HG02642 (cell line): Measurements from ENCODE around the gene ZRANB1.
"Not testable (repeated sequence)": the region's sequence is repeated elsewhere in the genome, so short reads cannot be mapped to it uniquely, and the experiment has no call there.

Source experiments
- ATAC-seq: cut with Tn5 transposase; IDR thresholded peaks from one replicate; pipeline ENCODE4 v1.9.1; 2021; ENCODE audit warnings: mild to moderate bottlenecking; ENCODE audit not compliant: unreplicated experiment, poor library complexity

Gene ZRANB1

DNA sequence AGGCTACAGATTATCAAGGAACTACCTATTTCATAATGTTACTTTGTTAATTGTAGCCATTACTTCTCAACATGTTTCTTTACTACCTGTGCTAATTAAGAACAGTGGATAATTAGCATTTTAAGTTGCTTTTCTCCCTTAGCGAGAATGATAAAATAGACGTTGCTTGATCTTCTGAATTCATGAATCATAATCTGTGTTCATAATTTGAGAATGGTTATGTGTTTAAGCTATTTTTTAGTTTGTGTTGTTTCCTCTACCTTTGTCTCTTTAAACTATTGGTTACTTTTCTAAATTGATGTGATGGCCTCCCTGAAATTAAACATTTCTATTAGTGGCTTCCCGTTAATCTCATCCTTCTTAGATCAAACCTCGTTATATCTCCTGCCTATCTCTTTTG is at the start of gene ZRANB1:
Gene ZRANB1, plus strand, starts transcription at position 301 of the 400 bp plus-strand sequence. CDS start 371 bp downstream, outside the sequence.
- ATAC-seq = no peak

DNA sequence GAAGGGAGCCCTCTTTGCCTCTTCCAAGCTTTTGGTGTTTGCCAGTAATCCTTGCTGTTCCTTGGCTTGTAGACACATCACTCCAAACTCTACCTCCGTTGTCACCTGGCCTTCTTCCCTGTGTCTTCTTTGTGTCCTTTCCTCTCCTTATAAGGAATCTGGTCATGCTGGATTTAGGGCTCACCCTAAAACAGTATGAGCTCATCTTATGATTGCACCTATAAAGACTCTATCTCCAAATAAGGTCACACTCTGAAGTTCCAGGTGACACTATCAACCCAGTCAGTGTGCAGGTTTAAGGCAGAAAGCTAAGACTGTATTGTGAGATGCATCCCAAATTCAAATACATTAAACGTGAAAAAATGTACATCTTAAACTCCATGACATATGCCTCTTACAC is 49.0 kb upstream of the ZRANB1 start:
- ATAC-seq = no peak

DNA sequence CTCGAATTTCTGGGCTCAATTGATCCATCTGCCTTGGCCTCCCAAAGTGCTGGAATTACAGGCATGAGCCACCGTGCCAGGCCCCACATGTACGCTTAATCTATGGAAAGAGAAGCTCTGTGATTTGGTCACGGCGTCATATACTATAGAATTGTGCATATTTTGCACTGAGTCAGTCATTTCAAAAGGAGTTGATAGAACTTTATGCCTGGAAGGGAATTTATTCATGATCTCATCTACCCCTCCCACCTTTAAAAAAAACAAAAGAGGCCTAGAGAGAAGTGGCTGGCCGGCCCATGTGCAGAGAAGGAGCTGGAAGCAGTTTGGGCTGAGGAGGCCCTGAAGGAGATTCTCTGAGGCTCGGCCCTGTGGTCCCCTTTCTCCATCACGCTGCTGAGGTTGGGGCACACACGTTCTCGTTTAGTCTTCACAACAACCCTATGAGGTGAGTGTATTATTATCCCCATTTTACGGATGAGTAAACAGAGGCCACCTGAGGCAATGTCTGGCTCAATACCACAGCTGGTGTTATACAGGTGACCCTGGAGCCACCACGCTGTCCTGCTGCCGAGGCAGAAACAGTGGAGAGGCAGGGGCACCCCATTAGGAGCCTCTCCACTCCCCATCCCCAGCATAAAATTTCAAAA is 47.2 kb upstream of the ZRANB1 start:
- no peak for ATAC-seq

DNA sequence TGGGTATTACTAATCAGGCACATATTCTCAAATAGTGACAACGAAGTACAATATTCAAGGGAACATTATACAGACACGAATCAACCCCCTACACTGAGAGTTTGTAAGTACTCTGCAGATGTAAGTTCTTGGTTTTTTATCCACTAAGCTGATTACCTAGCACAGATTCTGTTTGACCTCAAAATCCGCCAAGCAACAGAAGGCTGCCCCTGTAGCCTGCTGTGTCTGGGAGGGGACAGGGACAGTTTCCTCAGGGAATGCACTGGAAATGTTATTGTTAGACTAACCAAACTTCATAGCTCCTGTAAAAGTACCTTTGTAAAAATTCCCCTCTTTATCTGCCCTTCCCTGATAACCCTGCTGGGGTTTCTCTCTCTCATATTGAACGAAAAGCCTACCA is 45.2 kb upstream of the ZRANB1 start:
- no peak for ATAC-seq

DNA sequence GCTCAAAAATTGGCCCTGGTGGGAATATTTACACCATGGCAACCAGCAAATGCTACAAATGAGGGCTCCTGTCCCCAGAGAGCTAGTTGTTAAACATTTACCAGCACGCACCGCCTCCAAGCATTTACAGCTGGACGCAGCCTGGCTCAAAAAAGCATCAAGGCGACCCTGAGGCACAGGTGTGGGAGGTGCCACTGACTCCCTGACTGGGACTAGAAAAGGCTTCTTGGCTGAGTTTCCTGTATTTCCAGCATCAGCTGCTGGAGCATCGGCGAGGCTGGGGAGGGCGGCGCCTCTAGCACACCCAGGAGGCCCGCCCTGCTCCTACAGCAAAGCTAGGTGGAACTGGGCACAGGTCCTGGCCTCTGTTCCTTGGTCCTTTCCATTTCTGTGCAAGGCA is 43.5 kb upstream of the ZRANB1 start:
- ATAC-seq = no peak

DNA sequence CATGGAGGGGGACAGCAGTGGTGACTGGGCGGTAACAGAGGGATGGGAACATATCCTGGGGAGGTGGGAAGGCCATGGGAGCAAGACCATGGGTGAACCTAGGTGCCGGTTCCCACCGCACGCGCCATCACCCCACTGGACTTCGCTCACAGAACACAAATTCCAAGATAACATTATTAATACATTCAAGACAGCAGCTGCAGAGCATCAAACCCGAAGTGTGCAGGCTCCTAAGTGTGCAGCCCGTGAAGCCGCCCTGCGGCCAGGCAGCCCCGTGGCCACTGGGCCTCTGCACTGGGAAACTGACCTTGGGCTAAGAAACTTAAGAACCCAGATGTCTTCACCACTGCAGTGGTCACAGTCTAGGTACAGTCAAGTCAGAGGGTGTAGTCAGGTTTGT is 42.8 kb upstream of the ZRANB1 start:
- ATAC-seq = no peak

DNA sequence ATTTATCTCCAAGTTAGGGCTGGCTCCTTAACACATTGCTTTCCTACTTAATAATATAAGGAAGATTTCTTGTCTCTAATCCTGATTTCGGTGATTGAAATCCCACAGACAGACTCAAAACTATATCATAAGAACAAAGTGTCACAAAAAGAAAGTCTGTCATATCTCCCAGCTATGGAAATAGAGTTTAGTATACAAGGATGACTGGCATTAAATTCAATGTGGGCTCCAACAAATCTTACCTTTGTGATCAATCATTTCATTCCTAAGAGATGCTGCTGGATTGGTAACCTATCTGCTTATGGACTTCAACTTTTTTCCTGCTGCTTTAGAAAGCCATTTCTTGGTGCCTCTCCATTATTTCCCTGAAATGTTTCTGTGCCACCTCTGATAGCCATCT is 39.5 kb upstream of the ZRANB1 start:
- no peak for ATAC-seq

DNA sequence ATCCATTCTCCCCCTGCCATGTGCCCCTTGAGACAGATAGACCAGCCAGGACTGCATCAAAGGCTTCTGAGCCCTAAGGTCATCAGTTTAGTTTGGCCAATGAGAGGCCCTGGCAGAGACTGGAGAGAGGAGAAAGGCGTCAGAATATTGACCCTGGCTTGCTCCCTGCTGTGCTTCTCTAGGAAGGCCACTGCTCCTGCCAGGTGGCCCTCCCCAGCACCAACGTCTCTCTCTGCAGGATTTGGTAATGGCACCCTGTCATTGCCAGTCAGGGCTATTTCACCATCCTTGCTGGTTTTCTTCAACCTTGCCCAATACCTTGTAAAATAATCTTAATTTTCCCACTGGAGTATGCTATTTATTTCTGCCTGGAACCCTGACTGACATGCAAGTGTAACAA is 38.8 kb upstream of the ZRANB1 start:
- no peak for ATAC-seq

DNA sequence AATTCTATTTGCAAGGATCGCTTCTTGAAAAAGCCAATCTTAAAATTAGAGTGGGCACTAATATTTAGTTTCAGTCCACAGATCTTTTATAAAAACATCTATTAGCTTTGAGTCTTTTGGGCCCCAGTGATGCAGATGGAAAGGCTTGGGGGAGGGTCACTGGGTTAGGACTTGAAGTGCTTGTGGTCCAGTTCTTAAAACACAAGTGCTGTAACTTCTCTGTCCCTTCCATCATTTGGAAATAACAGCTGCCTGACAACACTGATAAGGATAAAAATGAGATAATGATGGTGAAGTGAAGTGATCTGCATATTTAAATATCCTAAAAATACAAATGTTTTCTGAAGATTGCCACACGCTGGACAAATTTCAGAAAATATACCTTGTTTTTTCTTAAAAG is 37.1 kb upstream of the ZRANB1 start:
- no peak for ATAC-seq

DNA sequence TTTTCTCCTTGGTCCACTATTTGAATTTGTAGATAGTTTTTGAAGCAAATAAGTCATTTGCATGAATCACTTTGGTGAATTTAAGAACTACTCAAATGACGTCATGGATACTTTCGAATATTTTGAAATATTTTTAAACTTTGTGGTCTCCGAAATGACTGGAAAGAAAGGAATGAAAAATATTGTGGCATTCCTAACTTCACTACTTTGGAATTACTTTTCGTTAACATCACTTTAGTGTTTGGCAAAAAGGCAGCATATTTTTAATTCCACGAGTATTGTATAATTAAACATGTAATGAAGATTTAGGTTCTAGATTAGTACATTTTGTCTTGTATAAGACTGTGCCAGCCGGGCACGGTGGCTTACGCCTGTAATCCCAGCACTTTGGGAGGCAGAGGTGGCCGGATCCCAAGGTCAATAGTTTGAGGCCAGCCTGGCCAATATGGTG is 35.3 kb upstream of the ZRANB1 start:
- ATAC-seq = no peak

DNA sequence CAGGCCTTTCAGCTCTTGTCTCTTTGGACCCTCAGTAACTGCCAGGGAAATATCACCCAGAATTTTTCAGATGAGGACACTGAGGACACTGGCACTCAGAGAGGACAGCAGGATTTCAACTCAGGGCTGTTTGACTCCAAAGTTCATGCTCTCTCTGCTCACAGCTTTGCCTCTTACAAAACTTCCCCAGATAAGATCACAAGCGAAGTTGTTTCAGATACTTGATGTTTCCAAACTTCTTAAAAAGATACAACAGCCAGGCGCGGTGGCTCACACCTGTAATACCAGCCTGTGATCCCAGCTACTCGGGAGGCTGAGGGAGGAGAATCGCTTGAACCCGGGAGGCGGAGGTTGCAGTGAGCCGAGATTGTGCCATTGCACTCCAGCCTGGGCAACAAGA is 32.4 kb upstream of the ZRANB1 start:
- ATAC-seq = no peak

DNA sequence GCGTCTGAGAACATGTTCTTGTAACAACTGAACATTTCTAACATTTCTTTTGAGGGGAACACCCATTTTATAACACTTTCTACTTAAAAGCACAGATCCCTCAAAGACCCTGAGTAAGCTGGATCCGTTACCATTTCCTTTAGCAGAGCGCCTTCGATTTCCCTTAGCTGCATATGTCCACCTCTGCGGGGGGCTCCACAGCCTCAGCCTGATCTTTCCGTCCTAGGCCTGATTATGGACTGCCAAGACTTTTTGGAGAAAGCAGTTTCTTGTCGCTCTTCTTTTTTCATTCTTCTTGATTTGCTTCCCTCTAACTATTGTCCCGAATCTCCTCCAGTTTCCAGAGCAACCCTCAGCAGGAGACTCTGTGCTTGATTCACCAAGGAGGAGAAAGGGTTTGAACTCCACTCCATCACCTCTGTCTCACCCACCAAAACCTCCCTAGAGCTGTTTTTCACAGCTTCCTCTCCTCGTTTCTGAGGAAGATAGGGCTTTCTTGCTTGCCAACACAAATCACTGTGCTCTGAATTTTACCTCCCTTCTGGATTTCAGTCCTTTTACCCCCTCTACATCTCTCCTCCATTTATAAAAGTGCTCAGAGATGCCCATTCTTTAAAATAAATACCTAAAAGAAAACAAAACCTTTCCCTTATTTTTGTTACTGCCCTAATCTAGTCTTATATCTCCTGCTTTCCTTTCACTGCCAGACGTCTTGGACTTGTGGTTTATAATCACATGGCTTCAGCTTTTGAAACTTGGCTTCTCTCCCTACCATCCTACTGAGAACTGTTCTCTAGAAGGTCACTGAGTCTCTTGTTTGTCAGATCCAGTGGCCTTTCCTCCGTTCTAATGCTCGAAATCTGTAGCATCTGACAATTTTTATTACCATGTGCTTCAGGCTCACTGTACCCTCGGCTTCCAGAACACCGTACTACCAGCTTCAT is 30.5 kb upstream of the ZRANB1 start:
- ATAC-seq = no peak

DNA sequence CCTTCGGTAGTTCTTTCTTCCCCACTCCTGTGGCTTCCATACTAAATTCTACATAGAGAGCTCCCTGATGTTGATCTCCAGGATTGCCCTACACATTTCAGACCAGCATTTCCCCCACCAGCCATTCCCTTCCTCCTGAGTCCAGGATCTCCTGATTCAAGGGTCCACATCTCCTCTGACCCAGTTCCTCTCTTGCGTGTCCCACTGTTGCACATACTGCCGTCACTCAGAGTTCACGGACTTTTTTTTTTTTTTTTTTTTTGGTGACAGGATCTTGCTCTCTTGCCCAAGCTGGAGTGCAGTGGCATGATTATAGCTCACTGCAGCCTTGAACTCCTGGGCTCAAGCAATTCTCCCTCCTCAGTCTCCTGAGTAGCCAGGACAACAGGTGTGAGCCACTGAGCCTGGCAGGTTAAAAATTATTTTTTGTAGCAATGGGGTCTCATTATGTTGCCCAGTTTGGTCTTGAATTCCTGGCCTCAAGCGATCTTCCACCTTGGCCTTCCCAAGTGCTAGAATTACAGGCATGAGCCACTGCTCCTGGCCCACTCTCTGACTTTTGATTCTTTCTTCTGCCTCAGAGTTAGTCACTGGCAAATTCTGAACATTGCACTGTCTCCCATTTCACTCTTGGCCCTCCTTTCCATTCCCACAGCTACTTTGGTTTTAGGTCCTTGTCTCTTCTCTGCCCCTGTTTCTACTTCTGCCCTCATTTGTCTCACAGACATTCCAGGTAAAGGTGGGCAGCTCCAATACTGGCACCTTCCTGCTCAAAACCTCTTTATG is 29.6 kb upstream of the ZRANB1 start:
- no peak for ATAC-seq

DNA sequence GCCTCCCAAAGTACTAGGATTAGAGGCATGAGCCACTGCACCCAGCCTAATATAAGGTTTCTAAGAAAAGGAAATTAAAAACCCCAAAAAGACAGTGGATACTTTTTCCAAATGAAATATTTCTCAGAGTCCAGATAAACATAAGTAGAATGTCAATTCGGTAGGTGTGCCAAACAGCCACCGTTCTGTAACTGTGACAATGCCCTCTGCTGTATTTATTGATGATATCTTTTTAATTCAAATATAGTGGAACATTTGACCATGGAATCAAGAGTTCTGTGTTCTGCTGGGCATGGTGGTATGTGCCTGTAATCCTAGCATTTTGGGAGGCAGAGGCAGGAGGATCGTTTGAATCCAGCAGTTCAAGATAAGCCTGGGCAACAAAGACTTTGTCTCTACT is 28.8 kb upstream of the ZRANB1 start:
- ATAC-seq = no peak

DNA sequence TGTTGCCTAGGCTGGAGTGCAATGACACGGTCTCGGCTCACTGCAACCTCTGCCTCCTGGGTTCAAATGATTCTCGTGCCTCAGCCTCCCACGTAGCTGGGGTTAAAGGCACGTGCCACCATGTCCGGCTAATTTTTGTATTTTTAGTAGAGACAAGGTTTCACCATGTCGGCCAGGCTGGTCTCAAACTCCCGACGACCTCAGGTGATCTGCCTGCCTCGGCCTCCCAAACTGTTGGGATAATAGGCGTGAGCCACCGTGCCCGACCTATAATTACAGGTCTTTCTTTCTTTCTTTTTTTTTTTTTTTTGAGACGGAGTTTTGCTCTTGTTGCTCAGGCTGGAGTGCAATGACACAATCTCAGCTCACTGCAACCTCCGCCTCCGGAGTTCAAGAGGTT is 27.5 kb upstream of the ZRANB1 start:
- ATAC-seq = not testable (repeated sequence)

DNA sequence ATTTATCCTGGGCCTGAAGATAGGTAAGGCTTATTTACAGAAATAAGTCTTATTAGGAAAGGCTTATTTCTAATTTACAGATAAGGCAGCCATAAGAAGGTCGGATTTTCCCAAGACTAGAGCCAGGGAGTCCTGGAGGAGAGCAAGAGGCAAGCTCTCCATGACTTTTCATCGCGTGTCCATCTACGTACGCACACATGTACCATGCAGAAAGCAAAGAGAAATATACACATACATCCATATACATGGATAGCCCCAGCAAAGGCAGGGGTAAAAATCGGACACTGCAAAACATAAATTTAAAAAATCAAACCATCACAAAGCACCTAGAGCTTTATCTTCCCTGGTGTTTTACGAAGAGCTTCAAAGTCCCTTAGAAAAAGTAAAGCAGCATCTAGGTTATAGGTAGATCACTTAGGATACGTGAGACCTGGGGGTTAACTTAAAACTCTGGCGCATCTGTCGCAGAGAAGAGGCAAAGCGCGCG is 25.8 kb upstream of the ZRANB1 start:
- ATAC-seq = no peak

DNA sequence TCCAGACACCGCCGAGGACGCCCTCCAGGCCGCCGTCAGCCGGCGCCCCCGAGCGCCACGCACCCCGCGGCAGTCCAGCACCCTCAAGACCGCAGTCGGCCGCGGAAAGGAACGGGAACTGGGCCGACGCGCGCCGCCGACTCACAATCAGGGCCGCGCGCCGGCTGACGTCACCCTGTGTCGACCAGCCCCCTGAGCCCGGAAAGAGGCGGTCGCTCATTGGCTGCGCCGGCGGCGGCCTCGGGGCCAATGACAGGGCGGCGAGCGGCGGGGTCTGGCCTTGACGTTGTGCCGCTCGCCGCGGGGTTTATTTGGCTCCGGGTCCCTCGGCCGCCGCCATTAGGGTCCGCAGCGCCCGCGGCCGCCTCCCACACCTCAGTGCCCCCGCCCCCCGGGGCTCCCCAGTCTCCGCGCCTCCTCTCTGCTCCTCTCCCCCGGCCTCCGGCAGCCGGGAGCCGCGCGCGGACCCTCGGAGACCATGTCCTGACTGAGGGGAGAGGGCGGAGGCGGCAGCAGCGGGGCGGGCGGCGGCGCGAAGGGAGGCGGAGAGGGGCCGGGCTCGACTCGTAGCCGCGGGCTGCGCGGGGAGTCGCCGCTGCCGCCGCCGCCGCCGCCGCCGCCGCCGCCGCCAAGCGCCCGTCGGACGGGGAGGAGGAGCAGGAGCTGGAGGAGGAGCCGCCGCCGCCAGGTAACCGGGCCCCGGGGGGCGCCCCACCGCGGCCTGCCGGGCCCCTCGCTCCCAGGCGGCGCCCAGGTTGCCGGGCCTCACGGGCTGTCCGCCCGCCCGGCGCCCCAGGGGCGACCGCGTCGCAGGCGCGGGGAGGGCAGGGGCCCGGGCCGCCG is 25.1 kb upstream of the ZRANB1 start:
- ATAC-seq = peak; percentile 95

DNA sequence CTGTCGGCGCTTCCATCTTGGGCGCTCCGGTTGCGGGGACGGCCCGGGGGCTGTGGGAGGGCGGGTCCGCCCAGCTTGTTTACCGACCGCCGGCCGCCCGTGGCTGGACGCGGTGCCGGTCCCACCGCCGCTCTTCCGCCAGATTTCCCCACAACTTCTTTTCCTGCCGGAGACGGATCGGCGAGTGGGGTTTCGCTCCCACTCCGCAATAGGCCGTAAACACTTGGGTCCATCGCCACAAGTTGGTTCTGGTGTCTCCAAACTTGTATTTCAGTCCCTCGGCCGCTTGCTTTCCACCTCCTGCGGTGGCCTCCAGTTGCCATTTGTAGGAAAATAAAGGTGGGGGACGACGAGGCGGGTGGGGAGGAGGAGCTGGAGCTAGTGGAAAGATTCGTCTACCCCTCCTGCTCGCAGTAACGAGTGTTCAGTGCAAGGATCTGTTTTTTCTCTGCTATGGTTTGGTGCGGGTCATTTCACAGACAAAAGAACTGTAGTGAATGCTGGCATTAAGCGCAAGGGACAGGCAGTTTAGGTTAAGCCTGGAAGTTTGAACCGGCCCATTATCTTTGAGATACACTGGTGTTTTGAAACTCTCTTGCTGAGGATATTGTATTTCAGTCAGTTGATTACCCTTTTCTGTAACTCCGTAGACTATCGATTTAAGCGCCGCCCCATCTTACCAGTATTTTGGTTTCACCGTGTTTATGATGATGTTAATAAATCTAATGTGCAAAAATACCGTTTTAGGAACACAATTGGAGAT is 24.3 kb upstream of the ZRANB1 start:
- peak; percentile 2 for ATAC-seq

DNA sequence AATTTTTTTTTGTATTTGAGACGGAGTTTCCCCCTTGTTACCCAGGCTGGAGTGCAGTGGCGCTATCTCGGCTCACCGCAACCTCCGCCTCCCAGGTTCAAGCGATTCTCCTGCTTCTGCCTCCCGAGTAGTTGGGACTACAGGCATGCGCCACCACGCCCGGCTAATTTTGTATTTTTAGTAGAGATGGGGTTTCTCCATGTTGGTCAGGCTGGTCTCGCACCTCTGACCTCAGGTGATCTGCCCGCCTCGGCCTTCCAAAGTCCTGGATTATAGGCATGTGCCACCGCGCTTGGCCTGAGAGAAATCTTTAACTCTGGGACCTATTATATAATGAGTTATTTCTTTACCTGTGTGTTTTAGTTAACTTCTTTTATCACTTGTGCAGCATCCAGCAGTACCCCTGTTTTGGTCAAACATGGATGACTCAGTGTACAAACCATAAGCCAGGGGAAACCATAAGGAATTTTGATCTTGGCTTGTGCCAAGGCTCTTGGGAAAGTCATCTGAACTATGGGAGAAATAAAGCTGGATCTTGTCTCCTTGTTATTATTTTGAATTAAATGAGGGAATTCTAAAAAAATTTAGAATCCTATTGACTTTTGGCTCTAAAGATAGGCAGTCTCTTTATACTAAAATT is 23.6 kb upstream of the ZRANB1 start:
- ATAC-seq = no peak
